PC-3 (cell line): ENCODE results near the gene TRIM33.

Experiments used
- CTCF ChIP-seq: fragments of 300-600 bp; sonication (generic); conservative IDR thresholded peaks from 2 replicates; pipeline ENCODE4 v1.5.1; 2017; ENCODE audit warnings: antibody characterized with exemption, low read depth, mild to moderate bottlenecking, low read length
- EZH2 ChIP-seq: fragments of 300-600 bp; sonication (generic); IDR thresholded peaks from one replicate; pipeline ENCODE4 v1.6.1; 2017; ENCODE audit warnings: antibody characterized with exemption, mild to moderate bottlenecking, low read length; ENCODE audit not compliant: unreplicated experiment

GRCh38 chr1:114352797-114353196 is 158.2 kb downstream of the TRIM33 start:
- no peak for TF ChIP-seq CTCF
- no peak for TF ChIP-seq EZH2
